ENCODE data around the gene SLC25A31. TPM values are rescaled to one million over a fixed set of nuclear protein-coding genes. Genes with fewer than 3 reads are reported as not detected.

The SLC25A31 gene
- total and polyA plus RNA-seq, 2 of the 13 experiments (the other 11 are each of a cell fraction or from before 2014, with no cell fraction given): 0.04 TPM; not detected in 1

DNA sequence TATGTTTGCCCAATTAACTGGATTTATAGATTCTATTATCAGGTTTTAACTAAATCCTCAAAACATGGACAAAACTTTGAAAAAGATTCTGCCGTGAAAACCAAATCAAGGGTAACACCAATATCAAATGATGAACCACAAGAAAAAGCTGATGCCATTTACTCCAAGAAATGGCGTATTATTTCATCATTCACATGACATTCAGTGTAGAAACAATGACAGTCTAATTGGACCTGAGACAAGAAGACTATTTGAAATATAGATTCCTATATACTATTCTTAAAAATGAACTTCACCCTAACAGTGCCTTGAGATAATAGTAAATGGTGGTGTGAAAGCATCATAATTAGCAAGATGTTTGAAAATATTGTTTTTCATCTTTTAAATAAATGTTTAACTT lies 4.8 kb downstream of the SLC25A31 start:
- TF ChIP-seq, protein P1, sequence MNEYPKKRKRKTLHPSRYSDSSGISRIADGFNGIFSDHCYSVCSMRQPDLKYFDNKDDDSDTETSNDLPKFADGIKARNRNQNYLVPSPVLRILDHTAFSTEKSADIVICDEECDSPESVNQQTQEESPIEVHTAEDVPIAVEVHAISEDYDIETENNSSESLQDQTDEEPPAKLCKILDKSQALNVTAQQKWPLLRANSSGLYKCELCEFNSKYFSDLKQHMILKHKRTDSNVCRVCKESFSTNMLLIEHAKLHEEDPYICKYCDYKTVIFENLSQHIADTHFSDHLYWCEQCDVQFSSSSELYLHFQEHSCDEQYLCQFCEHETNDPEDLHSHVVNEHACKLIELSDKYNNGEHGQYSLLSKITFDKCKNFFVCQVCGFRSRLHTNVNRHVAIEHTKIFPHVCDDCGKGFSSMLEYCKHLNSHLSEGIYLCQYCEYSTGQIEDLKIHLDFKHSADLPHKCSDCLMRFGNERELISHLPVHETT (CRISPR knock-in tag; conservative IDR thresholded peaks at IDR 0.05): no peak
- TF ChIP-seq ZNF20 (CRISPR knock-in tag; IDR thresholded peaks at IDR 0.05) (no peak), ZNF33A (CRISPR knock-in tag; IDR thresholded peaks at IDR 0.05; ENCODE audit: borderline replicate concordance) (no peak), ZNF776 (CRISPR knock-in tag; IDR thresholded peaks at IDR 0.05) (no peak), PHF21A (CRISPR knock-in tag; IDR thresholded peaks at IDR 0.05) (no peak), NR1H2 (CRISPR knock-in tag; IDR thresholded peaks at IDR 0.05; ENCODE audit: borderline replicate concordance, low read depth) (no peak), ZNF274 (CRISPR knock-in tag; IDR thresholded peaks at IDR 0.05) (no peak), ZNF614 (CRISPR knock-in tag; IDR thresholded peaks at IDR 0.05; ENCODE audit: borderline replicate concordance) (no peak), MED1 (CRISPR knock-in tag; IDR thresholded peaks at IDR 0.05) (no peak), SRF (IDR thresholded peaks at IDR 0.05; ENCODE audit: low read depth, low read length) (no peak), ZNF367 (CRISPR knock-in tag; IDR thresholded peaks at IDR 0.05; ENCODE audit: borderline replicate concordance) (no peak)
- TF ChIP-seq, protein P2, sequence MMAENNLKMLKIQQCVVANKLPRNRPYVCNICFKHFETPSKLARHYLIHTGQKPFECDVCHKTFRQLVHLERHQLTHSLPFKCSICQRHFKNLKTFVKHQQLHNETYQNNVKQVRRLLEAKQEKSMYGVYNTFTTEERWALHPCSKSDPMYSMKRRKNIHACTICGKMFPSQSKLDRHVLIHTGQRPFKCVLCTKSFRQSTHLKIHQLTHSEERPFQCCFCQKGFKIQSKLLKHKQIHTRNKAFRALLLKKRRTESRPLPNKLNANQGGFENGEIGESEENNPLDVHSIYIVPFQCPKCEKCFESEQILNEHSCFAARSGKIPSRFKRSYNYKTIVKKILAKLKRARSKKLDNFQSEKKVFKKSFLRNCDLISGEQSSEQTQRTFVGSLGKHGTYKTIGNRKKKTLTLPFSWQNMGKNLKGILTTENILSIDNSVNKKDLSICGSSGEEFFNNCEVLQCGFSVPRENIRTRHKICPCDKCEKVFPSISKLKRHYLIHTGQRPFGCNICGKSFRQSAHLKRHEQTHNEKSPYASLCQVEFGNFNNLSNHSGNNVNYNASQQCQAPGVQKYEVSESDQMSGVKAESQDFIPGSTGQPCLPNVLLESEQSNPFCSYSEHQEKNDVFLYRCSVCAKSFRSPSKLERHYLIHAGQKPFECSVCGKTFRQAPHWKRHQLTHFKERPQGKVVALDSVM (CRISPR knock-in tag; IDR thresholded peaks at IDR 0.05): no peak
- TF ChIP-seq, protein P3, sequence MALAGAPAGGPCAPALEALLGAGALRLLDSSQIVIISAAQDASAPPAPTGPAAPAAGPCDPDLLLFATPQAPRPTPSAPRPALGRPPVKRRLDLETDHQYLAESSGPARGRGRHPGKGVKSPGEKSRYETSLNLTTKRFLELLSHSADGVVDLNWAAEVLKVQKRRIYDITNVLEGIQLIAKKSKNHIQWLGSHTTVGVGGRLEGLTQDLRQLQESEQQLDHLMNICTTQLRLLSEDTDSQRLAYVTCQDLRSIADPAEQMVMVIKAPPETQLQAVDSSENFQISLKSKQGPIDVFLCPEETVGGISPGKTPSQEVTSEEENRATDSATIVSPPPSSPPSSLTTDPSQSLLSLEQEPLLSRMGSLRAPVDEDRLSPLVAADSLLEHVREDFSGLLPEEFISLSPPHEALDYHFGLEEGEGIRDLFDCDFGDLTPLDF (CRISPR knock-in tag; IDR thresholded peaks at IDR 0.05): no peak
- TF ChIP-seq, protein P4, sequence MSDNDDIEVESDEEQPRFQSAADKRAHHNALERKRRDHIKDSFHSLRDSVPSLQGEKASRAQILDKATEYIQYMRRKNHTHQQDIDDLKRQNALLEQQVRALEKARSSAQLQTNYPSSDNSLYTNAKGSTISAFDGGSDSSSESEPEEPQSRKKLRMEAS (IDR thresholded peaks at IDR 0.05): no peak
- TF ChIP-seq, protein P5, sequence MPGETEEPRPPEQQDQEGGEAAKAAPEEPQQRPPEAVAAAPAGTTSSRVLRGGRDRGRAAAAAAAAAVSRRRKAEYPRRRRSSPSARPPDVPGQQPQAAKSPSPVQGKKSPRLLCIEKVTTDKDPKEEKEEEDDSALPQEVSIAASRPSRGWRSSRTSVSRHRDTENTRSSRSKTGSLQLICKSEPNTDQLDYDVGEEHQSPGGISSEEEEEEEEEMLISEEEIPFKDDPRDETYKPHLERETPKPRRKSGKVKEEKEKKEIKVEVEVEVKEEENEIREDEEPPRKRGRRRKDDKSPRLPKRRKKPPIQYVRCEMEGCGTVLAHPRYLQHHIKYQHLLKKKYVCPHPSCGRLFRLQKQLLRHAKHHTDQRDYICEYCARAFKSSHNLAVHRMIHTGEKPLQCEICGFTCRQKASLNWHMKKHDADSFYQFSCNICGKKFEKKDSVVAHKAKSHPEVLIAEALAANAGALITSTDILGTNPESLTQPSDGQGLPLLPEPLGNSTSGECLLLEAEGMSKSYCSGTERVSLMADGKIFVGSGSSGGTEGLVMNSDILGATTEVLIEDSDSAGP (CRISPR knock-in tag; IDR thresholded peaks at IDR 0.05; ENCODE audit: borderline replicate concordance): no peak
- intact Hi-C loops (cut with micrococcal nuclease; ENCODE audit: unreplicated experiment) (loop anchor here (5.0 kb wide), 1 partner anchor 113 kb away; no protein-coding TSS in a partner anchor), in situ Hi-C loops (cut with HindIII; ENCODE audit: extremely low pct_ligation_motif_present, low pct_unique_long_range_greater_than_20kb) (loop anchor here (5.0 kb wide), 1 partner anchor 133 kb away; no protein-coding TSS in a partner anchor)
- Histone ChIP-seq H3K4me1 (ENCODE audit: insufficient read depth, low read length) (no peaks in the 10 kb centered on the region), H2AFZ (ENCODE audit: low read length) (no peak overlapping the region), H3K9me3 (ENCODE audit: low read length) (no peaks in the 10 kb centered on the region), H3K9ac (ENCODE audit: insufficient read depth, low read depth, low read length) (no peak overlapping the region), H3K4me2 (ENCODE audit: low read depth, low read length) (no peak overlapping the region), H3K36me3 (replicated peaks in 1 of 2; ENCODE audit: control insufficient read depth in 1 of 2, insufficient read depth in 2 of 2, low read length in 2 of 2) (no peaks in the 10 kb centered on the region), H3K27me3 (ENCODE audit: control insufficient read depth in 1 of 2, insufficient read depth in 2 of 2, low read length in 2 of 2) (no peaks in the 10 kb centered on the region; a peak in 1 of 5 replicates), H3K79me2 (ENCODE audit: insufficient read depth, low read length) (no peaks in the 10 kb centered on the region), H3K27ac (ENCODE audit: extremely low read length, insufficient read depth, low read length) (no peak overlapping the region), H3K4me3 (replicated peaks in 1 of 3; ENCODE audit: insufficient read depth in 1 of 3, low read depth in 2 of 3, low read length in 3 of 3) (no peak overlapping the region), H4K20me1 (ENCODE audit: insufficient read depth, low read length) (no peaks in the 10 kb centered on the region)
- FAIRE-seq: no peak
- WGBS (ENCODE audit: low lambda C conversion rate): 36% methylated on average over 2 of the region's 2 CpGs
- no peak for ATAC-seq
- no TSS peak for BruUV-seq (replicated peaks)
- CTCF ChIA-PET (ENCODE audit: low intra/inter-chr PET ratio, low total read pairs): interaction anchor here (1.5 kb wide), 1 partner anchor 130 kb away, joined by 3 read pairs; no protein-coding TSS in a partner anchor
- POLR2A ChIA-PET: no interaction called here
- DNase-seq (ENCODE audit: low spot score): no peak

Data from HepG2 (cell line).